Bronchial epithelial cell (primary cell): ENCODE results near the gene KRT14. TPM values are rescaled to one million over a fixed set of nuclear protein-coding genes. Genes with fewer than 3 reads are reported as not detected.
A peak's percentile ranks its signal among the peaks of the same experiment; 100 is the strongest.

Experiments
- DNase-seq: peaks from one replicate; pipeline ENCODE4 v3.0.0-alpha.2; 2010; ENCODE audit warnings: low read depth
- FAIRE-seq: peaks from 2 replicates; lab custom pipeline; 2011; peaks lifted over from hg19 to GRCh38; lab: Jason Lieb, UNC
- H3K27me3 ChIP-seq: 2 replicates; pipeline ENCODE4 v1.5.1; 2011; ENCODE audit warnings: low read length; ENCODE audit not compliant: control insufficient read depth, insufficient read depth
- H3K36me3 ChIP-seq: 2 replicates; pipeline ENCODE4 v1.5.1; 2011; ENCODE audit warnings: low read length; ENCODE audit not compliant: control insufficient read depth, insufficient read depth
- H3K4me3 ChIP-seq: 2 replicates; pipeline ENCODE4 v1.5.1; 2011; ENCODE audit warnings: mild to moderate bottlenecking, low read depth, low read length, control low read depth
- CTCF ChIP-seq: IDR thresholded peaks from 2 replicates; pipeline ENCODE4 v1.5.1; 2011; ENCODE audit warnings: mild to moderate bottlenecking, moderate library complexity, low read length, control low read depth, inconsistent platforms; ENCODE audit not compliant: insufficient read depth, severe bottlenecking
- total RNA-seq: library from RNA; depleted of rRNA; stranded (reverse); fragments of >200 nt; gene quantifications from 2 replicates; pipeline ENCODE4 v1.2.1, GENCODE V29; 2014

Gene KRT14
- total RNA-seq, 1 donor from 2014 or later: 1,445 TPM

DNA sequence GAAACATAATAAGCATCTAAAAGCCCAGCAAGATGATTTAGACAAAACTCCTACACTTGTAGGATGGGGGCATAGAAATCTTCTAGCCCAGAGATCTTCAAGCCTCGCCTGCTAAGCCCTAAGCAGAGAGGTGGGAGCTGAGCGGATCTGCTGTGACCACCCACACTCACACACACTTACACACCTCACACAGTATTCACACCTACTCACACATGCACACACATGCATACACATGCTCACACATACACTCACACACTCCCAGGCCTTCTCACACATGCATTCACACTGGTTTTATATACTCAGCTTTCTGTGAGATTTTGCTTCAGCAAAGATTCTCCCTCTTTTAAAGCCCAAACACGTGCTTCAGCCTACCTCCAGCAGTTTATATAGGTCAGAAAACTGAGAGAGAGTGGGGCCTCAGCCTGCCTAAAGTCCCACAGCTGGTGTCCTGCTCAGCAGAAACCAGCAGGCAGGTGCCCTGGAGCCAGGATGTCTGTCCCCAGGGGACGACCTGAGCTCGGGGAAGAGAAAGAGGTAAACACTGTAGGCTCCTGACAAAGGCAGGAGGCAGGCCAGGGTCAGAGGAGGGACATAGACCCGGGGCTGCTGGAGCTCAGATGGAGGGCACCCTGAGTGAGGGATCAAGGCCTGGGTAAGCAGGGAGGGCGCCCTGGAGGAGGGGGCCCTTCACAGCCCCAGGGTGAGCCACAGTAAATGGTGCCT, 46.6 kb downstream of the KRT14 start:
- TF ChIP-seq CTCF: no peak
- Histone ChIP-seq H3K27me3 (no peaks in the 10 kb centered on the region), H3K36me3 (no peaks in the 10 kb centered on the region), H3K4me3 (no peak overlapping the region)
- FAIRE-seq (no peak), DNase-seq (no peak)

- FAIRE-seq (no peak), DNase-seq (no peak)
- Histone ChIP-seq H3K36me3 (no peaks in the 10 kb centered on the region), H3K4me3 (no peak overlapping the region), H3K27me3 (no peaks in the 10 kb centered on the region)
- TF ChIP-seq CTCF: no peak
These were observed 47.6 kb downstream of the KRT14 start for GRCh38 chr17:41539071-41539492.

GRCh38 chr17:41538565-41538991, 48.1 kb downstream of the KRT14 start:
- Histone ChIP-seq H3K4me3 (no peak overlapping the region), H3K27me3 (no peaks in the 10 kb centered on the region), H3K36me3 (no peaks in the 10 kb centered on the region)
- peak; percentile 55 for DNase-seq
- FAIRE-seq: no peak
- no peak for TF ChIP-seq CTCF

DNA sequence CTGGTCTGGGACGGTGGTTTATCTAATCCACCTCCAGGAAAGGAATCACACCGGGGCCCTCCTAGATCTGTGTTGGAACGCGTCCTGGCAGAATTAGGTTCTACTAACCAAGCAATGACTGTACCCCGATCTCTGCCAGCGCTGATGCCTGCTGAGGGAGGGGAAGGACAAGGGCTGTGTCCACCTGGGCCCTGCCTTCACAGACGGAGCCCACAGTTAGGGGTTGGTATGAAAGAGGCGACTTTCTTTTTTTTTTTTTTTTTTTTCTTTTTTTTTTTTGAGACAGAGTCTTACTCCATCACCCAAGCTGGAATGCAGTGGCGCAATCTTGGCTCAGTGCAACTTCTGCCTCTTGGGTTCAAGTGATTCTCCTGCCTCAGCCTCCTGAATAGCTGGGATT, 48.7 kb downstream of the KRT14 start:
- Histone ChIP-seq H3K4me3 (no peak overlapping the region), H3K27me3 (no peaks in the 10 kb centered on the region), H3K36me3 (no peaks in the 10 kb centered on the region)
- TF ChIP-seq CTCF: no peak
- DNase-seq (peak; percentile 79), FAIRE-seq (no peak)

- no peak for TF ChIP-seq CTCF
- H3K4me3 ChIP-seq: no peak overlapping the region
- DNase-seq: no peak
- no peak for FAIRE-seq
- no peaks in the 10 kb centered on the region for H3K36me3 ChIP-seq
- no peaks in the 10 kb centered on the region for H3K27me3 ChIP-seq
These were observed 49.1 kb downstream of the KRT14 start for GRCh38 chr17:41537614-41537954.
